ENCODE data around the gene ZNF683. TPM values are rescaled to one million over a fixed set of nuclear protein-coding genes. Genes with fewer than 3 reads are reported as not detected.
"Not testable (repeated sequence)": the region's sequence is repeated elsewhere in the genome, so short reads cannot be mapped to it uniquely, and the experiment has no call there.

ZNF683 gene
- total RNA-seq, 1 donor from 2014 or later: not detected

GRCh38 chr1:26385063-26385462, 12.5 kb upstream of the ZNF683 start:
- not testable (repeated sequence) for DNase-seq (ENCODE audit: low read depth in 2 of 2)

GRCh38 chr1:26384076-26384475, 11.5 kb upstream of the ZNF683 start:
- DNase-seq (ENCODE audit: low read depth in 2 of 2): no peak

DNA sequence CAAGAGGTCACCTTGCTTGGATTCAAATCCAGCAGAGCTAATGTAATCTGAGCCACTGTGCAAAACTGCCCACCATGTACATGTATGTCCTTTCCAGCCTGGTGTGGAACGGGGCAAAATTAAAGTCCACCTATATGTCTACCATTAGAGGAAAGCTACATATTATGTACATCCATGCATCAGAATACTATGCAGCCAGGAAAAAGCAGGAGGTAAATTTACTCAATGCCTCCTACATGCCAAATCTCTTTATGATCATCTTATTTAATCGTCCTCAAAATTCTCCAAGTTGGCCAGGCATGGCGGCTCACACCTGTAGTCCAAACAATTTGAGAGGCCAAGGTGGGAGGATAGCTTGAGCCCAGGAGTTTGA, 6.3 kb upstream of the ZNF683 start:
- no peak for DNase-seq (ENCODE audit: low read depth in 2 of 2)

DNA sequence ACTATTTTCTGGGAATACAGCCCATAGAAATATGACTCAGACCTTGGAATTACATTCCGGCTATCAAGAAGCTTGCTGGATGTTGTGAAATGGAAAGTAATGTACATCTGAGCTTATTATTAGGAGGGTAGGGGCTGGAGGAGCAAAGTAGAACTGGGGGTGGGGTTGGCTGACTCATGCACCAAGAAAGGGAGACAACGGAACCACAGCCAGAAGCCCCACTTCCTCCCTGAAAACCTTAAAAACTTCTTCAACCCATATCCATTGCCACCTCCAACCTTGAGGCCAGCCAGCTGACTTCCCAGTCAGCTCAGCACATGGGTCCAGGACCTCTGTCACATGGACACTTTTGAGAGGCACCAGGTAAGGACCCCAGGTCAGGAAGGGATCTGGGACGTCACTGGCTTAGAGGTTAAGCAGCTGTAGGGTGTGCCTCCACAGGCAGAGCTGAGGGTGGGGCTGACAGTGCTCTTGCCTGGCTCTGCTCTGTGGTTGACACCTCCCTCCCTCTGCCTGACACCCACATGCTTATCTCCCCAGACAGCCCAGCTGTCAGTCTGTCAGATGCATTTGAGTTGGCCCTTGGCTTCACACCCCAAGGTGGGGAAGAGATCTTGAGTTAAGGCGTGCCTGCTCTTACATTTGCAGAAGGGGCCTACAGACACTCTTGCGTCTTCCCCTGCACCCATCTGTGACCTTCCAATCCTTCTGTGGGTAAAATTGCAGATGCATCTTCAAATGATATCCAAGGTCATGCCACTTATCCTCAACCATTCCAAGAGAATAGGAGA, 5.7 kb upstream of the ZNF683 start:
- DNase-seq (ENCODE audit: low read depth in 2 of 2): peak; percentile 38 to 80

GRCh38 chr1:26376050-26376449, 3.5 kb upstream of the ZNF683 start:
- DNase-seq (ENCODE audit: low read depth in 2 of 2): no peak

DNA sequence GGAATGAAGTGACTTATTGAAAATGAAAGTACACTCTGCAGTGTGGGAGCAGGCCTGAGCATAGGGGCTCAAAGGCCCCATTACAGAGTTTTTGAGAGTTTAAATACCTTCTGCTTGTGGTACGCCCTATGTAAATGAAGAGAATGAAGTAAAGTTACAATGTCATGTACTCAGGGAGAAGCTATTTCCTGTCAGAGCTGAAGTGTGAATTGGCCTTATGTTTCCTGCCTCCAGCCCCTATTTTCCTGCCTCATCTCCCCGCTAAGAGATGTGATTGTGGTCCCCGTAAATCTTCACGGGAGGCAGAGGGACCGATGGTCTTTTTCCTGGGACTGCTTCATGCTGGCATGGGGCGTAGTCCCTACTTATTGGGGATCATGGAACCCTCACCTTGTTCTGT, 2.5 kb upstream of the ZNF683 start:
- peak; percentile 28 to 48 for DNase-seq (ENCODE audit: low read depth in 2 of 2)

GRCh38 chr1:26374361-26374760, 1.8 kb upstream of the ZNF683 start:
- DNase-seq (ENCODE audit: low read depth in 2 of 2): not testable (repeated sequence)

DNA sequence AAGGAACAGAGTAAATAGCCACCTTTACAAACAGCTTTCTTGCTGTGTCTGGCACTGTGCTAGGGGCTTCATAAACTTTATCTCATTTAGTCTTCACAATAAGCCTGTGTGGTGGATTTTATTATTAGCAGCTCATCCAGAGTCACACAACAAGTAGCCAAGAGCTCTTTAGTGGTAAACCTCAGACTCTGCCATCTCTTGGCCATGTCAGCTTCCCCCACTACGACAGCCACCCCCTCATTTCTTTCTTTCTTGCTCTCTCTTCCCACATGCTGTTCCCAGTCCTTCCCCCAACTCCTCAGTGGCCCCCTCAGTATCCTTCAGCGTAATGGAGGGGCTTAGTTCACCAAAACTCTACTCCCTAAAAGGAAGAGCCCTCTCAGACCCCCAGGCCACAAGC, 1.2 kb upstream of the ZNF683 start:
- no peak for DNase-seq (ENCODE audit: low read depth in 2 of 2)

DNA sequence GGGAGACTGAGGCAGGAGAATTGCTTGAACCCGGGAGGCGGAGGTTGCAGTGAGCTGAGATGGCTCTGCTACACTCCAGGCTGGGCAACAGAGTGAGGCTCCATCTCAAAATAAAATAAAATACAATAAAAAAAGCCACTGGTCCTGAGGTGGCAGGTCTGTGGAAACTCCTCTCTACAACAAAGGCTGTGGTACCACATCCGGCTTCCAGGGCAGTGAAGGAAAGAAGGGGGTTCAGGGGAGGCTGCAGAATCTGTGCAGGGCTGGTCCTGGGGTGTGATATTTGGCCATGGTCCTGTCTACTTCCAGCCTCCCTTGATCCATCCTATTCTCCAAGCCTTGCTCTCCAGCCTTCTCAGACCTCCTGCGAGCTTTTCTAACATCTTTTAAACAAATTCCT, 731 bp upstream of the ZNF683 start:
- no peak for DNase-seq (ENCODE audit: low read depth in 2 of 2)

GRCh38 chr1:26372039-26372438, 511 bp downstream of the ZNF683 start:
- no peak for DNase-seq (ENCODE audit: low read depth in 2 of 2)

- DNase-seq (ENCODE audit: low read depth in 2 of 2): no peak
Measured at GRCh38 chr1:26370591-26371382, 1.8 kb downstream of the ZNF683 start.

DNA sequence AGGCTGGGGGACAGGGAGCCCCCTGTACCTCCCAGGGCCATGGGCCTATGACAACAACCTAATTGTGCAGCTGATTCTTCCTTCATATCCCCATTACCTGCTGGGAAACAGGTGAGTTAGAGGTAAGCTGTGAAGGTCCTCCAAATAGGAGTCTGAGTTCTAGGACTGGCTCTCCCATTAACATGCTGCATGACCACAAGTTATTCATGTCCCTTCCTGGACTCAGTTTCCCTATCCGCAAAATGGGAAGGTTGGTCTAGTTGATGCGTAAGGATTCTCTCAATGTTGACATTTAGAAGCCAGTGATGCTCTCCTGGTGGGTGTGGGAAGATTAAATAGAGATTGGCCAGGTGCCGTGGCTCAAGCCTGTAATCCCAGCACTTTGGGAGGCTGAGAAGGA, 4.1 kb downstream of the ZNF683 start:
- no peak for DNase-seq (ENCODE audit: low read depth in 2 of 2)

- no peak for DNase-seq (ENCODE audit: low read depth in 2 of 2)
Measured at GRCh38 chr1:26368006-26368405, 4.5 kb downstream of the ZNF683 start.

GRCh38 chr1:26367441-26367840, 5.1 kb downstream of the ZNF683 start:
- no peak for DNase-seq (ENCODE audit: low read depth in 2 of 2)

GRCh38 chr1:26364956-26365355, 7.6 kb downstream of the ZNF683 start:
- peak in 1 of 2 donors; percentile 32 for DNase-seq (ENCODE audit: low read depth in 2 of 2)

DNA sequence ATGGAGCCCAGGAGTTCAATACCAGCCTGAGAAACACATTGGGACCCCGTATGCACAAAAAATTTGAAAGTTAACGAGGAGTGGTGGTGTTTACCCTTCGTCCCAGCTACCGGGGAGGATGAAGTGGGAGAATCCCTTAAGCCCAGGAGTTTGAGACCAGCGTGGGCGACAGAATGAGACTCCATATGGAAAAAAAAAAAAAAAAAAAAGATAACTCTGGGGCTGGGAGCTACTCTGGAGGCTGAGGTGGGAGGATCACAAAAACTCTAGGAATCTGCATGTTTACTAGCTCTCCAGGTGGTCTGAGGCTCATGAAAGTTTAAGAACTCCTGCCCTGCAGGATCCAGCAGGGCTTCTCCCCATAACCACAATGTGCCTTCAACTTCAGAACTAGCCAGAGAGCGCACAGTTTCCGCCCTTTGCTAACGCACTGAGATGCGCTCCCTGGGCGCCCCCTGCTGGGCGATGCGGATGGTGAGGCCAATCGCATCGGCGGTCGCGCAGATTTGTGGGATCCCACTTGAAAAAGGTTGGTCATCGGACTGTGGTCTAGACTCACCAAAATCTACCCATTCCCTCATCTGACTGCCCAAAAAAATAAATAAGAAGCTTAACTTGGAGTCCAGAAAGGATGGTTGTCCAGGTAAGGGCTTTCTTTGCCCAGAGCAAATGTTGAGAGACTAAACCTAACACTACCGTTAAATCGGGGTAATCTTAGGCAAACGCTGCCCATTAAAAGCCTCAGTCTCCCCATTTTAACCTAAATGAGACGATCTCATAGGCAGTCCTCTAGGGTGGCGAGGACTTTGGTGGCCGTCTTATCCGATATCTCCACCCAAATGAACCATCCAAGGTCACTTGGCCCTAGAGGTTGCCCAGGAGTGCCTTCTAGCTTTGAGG, 8.8 kb downstream of the ZNF683 start:
- peak; percentile 68 to 77 for DNase-seq (ENCODE audit: low read depth in 2 of 2)

GRCh38 chr1:26362331-26362730, 10.2 kb downstream of the ZNF683 start:
- no peak for DNase-seq (ENCODE audit: low read depth in 2 of 2)

DNA sequence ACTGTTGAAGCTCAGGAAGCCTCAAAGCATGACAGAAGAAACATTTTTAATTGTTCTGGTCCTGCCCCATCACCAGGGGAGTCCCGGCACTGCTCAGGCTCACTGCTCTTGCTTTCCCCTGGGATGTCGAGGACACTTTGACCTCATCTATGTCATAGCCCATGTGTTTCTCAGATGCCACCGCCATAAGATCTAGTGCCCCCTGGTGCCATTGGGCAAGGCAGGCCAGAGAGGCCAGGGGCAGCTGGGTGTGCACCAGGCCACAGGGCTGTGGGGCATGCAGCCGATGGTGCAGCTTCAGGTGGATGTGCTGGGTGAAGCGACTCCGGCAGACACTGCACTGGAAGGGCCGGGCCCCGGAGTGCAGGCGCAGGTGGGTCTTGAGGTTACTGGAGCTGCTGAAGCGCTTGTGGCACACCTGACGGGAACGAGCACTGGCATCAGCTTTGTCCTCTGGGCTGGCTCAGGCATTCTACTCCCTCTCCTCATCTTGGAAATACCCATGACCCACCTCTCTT, 10.9 kb downstream of the ZNF683 start:
- no peak for DNase-seq (ENCODE audit: low read depth in 2 of 2)

DNA sequence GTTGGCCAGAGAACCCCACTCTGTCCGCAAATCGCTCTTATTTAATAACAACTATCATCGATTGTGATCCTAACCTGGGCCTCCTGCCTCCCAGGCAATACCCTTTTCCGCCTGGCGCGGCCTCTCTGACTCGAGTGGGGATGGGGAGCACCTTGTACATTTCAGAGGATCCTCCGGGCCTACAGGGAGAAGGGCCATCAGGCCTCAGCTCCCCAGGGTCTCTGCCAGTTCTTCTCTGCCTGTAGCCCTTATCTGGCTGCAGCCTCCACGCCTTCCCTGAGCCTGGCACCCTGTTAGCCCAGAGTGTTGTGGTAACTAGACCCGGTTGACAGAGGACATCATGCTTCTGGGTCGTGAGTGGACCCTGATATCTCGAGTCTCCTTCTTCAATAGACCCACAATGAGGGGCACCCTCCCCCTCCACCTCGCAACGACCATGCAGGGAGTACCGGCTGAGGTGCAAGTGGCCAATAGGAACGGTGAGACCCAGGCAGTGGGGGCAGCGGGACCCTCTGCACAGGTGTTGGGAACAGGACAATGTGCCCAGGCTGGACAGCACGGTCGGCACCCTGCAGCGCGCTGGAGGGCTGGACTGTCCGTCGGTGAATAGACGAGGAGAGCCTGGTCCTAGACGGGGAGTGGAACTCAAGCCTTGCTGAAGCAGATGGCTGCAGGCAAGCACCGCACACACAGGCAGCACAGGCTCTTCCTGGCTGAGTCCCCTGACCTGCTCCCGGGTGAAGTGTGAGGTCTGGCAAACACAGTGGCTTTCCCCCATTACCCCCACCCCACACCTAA, 11.5 kb downstream of the ZNF683 start:
- DNase-seq (ENCODE audit: low read depth in 2 of 2): no peak

DNA sequence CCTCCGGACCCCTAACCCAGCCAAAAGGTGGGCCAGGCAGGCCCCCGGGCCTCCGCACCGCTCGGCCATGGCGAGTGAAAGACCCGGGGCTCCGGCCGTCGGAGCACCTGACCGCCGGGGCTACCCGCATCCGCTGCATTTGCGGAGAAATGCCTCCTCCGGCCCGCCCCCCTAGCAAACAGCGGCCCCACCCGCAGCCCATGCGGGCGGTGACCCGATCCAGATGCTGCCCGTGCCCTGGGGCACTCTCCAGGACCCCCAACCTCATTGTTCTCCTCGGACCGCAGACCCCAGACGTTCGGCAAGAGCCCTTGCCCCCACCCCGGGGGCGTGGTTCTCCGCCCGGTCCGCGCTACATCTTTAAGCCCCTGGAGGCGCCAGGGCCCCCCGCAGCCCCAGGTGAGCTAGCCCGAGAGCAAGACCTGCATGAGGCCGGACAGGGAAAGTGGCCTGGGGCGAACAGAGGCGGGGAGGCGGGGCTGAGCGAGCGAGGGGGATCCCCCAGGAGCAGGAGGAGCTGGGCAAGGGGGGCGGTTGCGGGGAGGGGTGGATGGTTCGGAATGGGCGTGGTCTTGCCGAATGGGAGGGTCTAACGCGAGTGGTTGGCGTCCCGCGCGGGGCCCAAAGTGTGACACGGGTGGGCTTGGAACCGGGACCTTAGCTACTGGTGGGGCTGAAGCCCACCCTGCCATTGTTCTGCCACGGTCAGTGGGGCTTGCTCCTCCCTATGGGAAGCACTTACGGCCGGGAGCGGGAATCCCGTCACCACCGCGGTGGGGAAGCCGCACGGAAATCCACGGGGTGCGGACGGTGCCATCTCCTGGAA, 12.4 kb downstream of the ZNF683 start:
- no peak for DNase-seq (ENCODE audit: low read depth in 2 of 2)
